HL-60/S4 treated with retinoic acid at 250 ng/mL for 4 days and 3 days (cell line): ENCODE measurements around the gene ZFP42.
"Not testable (repeated sequence)": the region's sequence is repeated elsewhere in the genome, so short reads cannot be mapped to it uniquely, and the experiment has no call there.

Experiments used
- in situ Hi-C: fragments of 300-500 bp; cut with MboI; formaldehyde crosslinking; loops from 2 replicates; pipeline ENCODE4 v1.7.0; 2022; ENCODE audit warnings: low sequenced_read_pairs

Gene ZFP42

GRCh38 chr4:187995322-187996207, at the start of gene ZFP42:
Gene ZFP42 (plus strand): TSS chr4:187995771. CDS start chr4:188002808, 7,037 bp downstream.
- in situ Hi-C loops = no loop called here

- in situ Hi-C loops = no loop called here
Measured at GRCh38 chr4:187961171-187961570, 34.4 kb upstream of the ZFP42 start.

GRCh38 chr4:187961961-187962360, 33.6 kb upstream of the ZFP42 start:
- in situ Hi-C loops = no loop called here

GRCh38 chr4:187962926-187963325, 32.6 kb upstream of the ZFP42 start:
- in situ Hi-C loops = no loop called here

- in situ Hi-C loops = no loop called here
Measured at GRCh38 chr4:187965726-187966125, 29.8 kb upstream of the ZFP42 start.

- in situ Hi-C loops = no loop called here
Measured at GRCh38 chr4:187972135-187972534, 23.4 kb upstream of the ZFP42 start.

GRCh38 chr4:187983746-187984145, 11.8 kb upstream of the ZFP42 start:
- in situ Hi-C loops = no loop called here

- in situ Hi-C loops = no loop called here
Measured at GRCh38 chr4:187992971-187993370, 2.6 kb upstream of the ZFP42 start.

GRCh38 chr4:187993827-187994226, 1.7 kb upstream of the ZFP42 start:
- in situ Hi-C loops = no loop called here

- in situ Hi-C loops = no loop called here
Measured at GRCh38 chr4:187996502-187997177, 1.1 kb downstream of the ZFP42 start.

- in situ Hi-C loops = not testable (repeated sequence)
Measured at GRCh38 chr4:187997991-187998390, 2.4 kb downstream of the ZFP42 start.

- in situ Hi-C loops = no loop called here
Measured at GRCh38 chr4:187999406-187999932, 3.9 kb downstream of the ZFP42 start.

- in situ Hi-C loops = no loop called here
Measured at GRCh38 chr4:188002323-188002722, 6.8 kb downstream of the ZFP42 start.

- in situ Hi-C loops = no loop called here
Measured at GRCh38 chr4:188002751-188003150, 7.2 kb downstream of the ZFP42 start.

- in situ Hi-C loops = no loop called here
Measured at GRCh38 chr4:188005561-188005960, 10.0 kb downstream of the ZFP42 start.

GRCh38 chr4:188006285-188006848, 10.8 kb downstream of the ZFP42 start:
- in situ Hi-C loops = no loop called here

- in situ Hi-C loops = no loop called here
Measured at GRCh38 chr4:188008377-188008776, 12.8 kb downstream of the ZFP42 start.

- in situ Hi-C loops = no loop called here
Measured at GRCh38 chr4:188012426-188012945, 16.9 kb downstream of the ZFP42 start.

GRCh38 chr4:188015025-188015940, 19.7 kb downstream of the ZFP42 start:
- in situ Hi-C loops = no loop called here

GRCh38 chr4:188016754-188017153, 21.2 kb downstream of the ZFP42 start:
- in situ Hi-C loops = no loop called here
